Keratinocyte (primary cell): Measurements from ENCODE around the gene SUGCT.

ENCODE experiments used
- EZH2 ChIP-seq: IDR thresholded peaks from one replicate; pipeline ENCODE4 v1.6.1; 2012; ENCODE audit warnings: inconsistent platforms, mild to moderate bottlenecking, low read length, moderate library complexity
- TF ChIP-seq, protein P1 (sequence below), 3 experiments: IDR thresholded peaks in 1 of 3; conservative IDR thresholded peaks in 1 of 3; optimal IDR thresholded peaks in 1 of 3; 2 replicates in 2 of 3; 3 replicates in 1 of 3; pipeline versions ENCODE3 to v1.5.1; 2011; ENCODE audit warnings: low read length in 3 of 3, mild to moderate bottlenecking in 3 of 3, moderate library complexity in 2 of 3, control low read depth in 1 of 3, inconsistent platforms in 1 of 3; ENCODE audit not compliant: insufficient read depth in 2 of 3; ENCODE audit errors: extremely low read depth in 1 of 3

DNA sequence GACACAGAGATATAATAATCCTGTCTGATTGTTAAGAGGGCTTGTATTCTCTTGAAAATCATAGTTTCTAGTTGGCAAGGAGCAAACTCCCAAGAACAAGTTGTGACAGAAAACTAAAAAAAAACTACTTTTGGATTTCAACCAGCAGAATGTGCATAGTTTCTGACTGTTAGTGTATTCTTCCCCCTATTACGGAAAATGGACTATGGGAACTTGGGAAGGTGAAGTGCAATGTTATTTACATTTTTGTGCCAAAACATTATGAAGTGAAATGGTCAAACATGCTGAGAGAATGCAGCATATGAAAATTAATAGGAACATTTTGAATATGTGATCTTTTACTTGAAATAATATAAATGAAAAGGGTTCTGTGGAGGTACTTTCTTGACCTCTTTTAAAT is 660.8 kb downstream of the SUGCT start:
- TF ChIP-seq, protein P1, sequence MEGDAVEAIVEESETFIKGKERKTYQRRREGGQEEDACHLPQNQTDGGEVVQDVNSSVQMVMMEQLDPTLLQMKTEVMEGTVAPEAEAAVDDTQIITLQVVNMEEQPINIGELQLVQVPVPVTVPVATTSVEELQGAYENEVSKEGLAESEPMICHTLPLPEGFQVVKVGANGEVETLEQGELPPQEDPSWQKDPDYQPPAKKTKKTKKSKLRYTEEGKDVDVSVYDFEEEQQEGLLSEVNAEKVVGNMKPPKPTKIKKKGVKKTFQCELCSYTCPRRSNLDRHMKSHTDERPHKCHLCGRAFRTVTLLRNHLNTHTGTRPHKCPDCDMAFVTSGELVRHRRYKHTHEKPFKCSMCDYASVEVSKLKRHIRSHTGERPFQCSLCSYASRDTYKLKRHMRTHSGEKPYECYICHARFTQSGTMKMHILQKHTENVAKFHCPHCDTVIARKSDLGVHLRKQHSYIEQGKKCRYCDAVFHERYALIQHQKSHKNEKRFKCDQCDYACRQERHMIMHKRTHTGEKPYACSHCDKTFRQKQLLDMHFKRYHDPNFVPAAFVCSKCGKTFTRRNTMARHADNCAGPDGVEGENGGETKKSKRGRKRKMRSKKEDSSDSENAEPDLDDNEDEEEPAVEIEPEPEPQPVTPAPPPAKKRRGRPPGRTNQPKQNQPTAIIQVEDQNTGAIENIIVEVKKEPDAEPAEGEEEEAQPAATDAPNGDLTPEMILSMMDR (optimal IDR thresholded peaks at IDR 0.05 in 1 of 3, IDR thresholded peaks at IDR 0.05 in 1 of 3, conservative IDR thresholded peaks at IDR 0.05 in 1 of 3; ENCODE audit: extremely low read depth in 1 of 3, insufficient read depth in 2 of 3, low read length in 3 of 3), result no peak
- TF ChIP-seq EZH2, result no peak
